Sigmoid colon (tissue), 7 donors: ENCODE data around the gene HK3. TPM values are rescaled to one million over a fixed set of nuclear protein-coding genes. Genes with fewer than 3 reads are reported as not detected.

Experiments
- DNase-seq: peaks from one replicate; pipeline ENCODE4 v3.0.0-alpha.2; 2019
- H3K27ac ChIP-seq, 4 donors: fragments of 200-600 bp; sonication (generic); one replicate each; pipeline ENCODE4 v1.5.1; 2016 to 2019; ENCODE audit warnings: mild to moderate bottlenecking in 1 of 4
- H3K27me3 ChIP-seq, 3 donors: fragments of 200-600 bp; sonication (generic); one replicate each; pipeline ENCODE4 v1.5.1; 2019; ENCODE audit warnings: mild to moderate bottlenecking in 1 of 3
- H3K36me3 ChIP-seq, 4 donors: fragments of 200-600 bp; sonication (generic); one replicate each; pipeline ENCODE4 v1.5.1; 2016 to 2019
- H3K4me1 ChIP-seq, 4 donors: fragments of 200-600 bp; sonication (generic); one replicate each; pipeline ENCODE4 v1.5.1; 2017 to 2019
- H3K4me3 ChIP-seq, 4 donors: fragments of 200-600 bp; sonication (generic); one replicate each; pipeline ENCODE4 v1.5.1; 2017 to 2019; ENCODE audit warnings: mild to moderate bottlenecking in 2 of 4, moderate library complexity in 1 of 4
- H3K9me3 ChIP-seq, 4 donors: fragments of 200-600 bp in 3 of 4; sonication (generic) in 3 of 4; one replicate each; pipeline versions ENCODE4 v1.5.1 to v1.6.1; 2013 to 2019
- CTCF ChIP-seq, 4 experiments: fragments of 450-650 bp in 3 of 4; fragments of 200-600 bp in 1 of 4; IDR thresholded peaks; one replicate each; pipeline ENCODE4 v1.5.1; 2016 to 2019; ENCODE audit warnings: antibody characterized with exemption in 4 of 4, mild to moderate bottlenecking in 3 of 4, moderate library complexity in 2 of 4
- EP300 ChIP-seq, 4 donors: sonication (generic); formaldehyde crosslinking; IDR thresholded peaks; one replicate each; pipeline ENCODE4 v1.6.1; 2017; ENCODE audit warnings: antibody characterized with exemption in 4 of 4
- POLR2A ChIP-seq, 2 donors: fragments of 450-650 bp; IDR thresholded peaks; one replicate each; pipeline ENCODE4 v1.6.1; 2016; ENCODE audit warnings: antibody characterized with exemption in 2 of 2, mild to moderate bottlenecking in 2 of 2, moderate library complexity in 2 of 2
- POLR2AphosphoS5 ChIP-seq, 4 donors: sonication (generic); formaldehyde crosslinking; IDR thresholded peaks; one replicate each; pipeline ENCODE4 v1.6.1; 2017; ENCODE audit warnings: antibody characterized with exemption in 4 of 4
- WGBS, 2 donors: extraction: QIAGEN DNeasy Blood & Tissue Kit; methylation state at CpG; one replicate each; pipeline ENCODE4 v1.1.7; 2013; 5-methylcytosine and 5-hydroxymethylcytosine counted together
- intact Hi-C: fragments of 100-400 bp; cut with DNase I; formaldehyde crosslinking; loops from one replicate; pipeline ENCODE4 v1.15.1; 2023
- polyA plus RNA-seq, 3 donors: library from polyadenylated mRNA; stranded (reverse); fragments of 200-250 nt; gene quantifications; one replicate each; pipeline ENCODE4 v1.2.3, GENCODE V29; 2013
- total RNA-seq, 4 donors: library from RNA; depleted of rRNA; stranded (reverse); fragments of >200 nt; gene quantifications; one replicate each; pipeline ENCODE4 v1.1.0, GENCODE V29; 2016
- donor health status: healthy with polysubstance abuse.
- donor health status: Bipolar disorder and iron deficiency.
- donor health status: healthy.

Gene HK3
- total and polyA plus RNA-seq, 7 donors: 1.8 to 12.8 (median 8.6) TPM

- TF ChIP-seq POLR2A (IDR thresholded peaks at IDR 0.05): no peak
- TF ChIP-seq EP300 (IDR thresholded peaks at IDR 0.05): no peak
- DNase-seq: no peak
- no peak overlapping the region for H3K4me3 ChIP-seq
- 49 to 64% methylated on average over 6 of the region's 6 CpGs for WGBS, 2 donors
- H3K27me3 ChIP-seq: peaks cover 0 to 7% (median 0%) of the 10 kb centered on the region in 3 donors
- H3K9me3 ChIP-seq: no peaks in the 10 kb centered on the region
- intact Hi-C loops: no loop called here
- no peaks in the 10 kb centered on the region for H3K4me1 ChIP-seq
- H3K36me3 ChIP-seq: no peaks in the 10 kb centered on the region
- H3K27ac ChIP-seq: no peak overlapping the region
These were observed 16.6 kb downstream of the HK3 start for GRCh38 chr5:176882567-176882903.

GRCh38 chr5:176881816-176882566, 17.2 kb downstream of the HK3 start:
- Histone ChIP-seq H3K27ac (no peak overlapping the region), H3K4me3 (no peak overlapping the region), H3K36me3 (no peaks in the 10 kb centered on the region), H3K9me3 (no peaks in the 10 kb centered on the region), H3K27me3 (peaks cover 0 to 13% (median 0%) of the 10 kb centered on the region in 3 donors), H3K4me1 (no peaks in the 10 kb centered on the region)
- no peak for TF ChIP-seq CTCF (IDR thresholded peaks at IDR 0.05)
- TF ChIP-seq EP300 (IDR thresholded peaks at IDR 0.05): no peak
- TF ChIP-seq POLR2AphosphoS5 (IDR thresholded peaks at IDR 0.05): no peak
- no peak for TF ChIP-seq POLR2A (IDR thresholded peaks at IDR 0.05)
- WGBS, 2 donors: 82 to 89% methylated on average over 25 of the region's 25 CpGs
- DNase-seq: no peak
- intact Hi-C loops: no loop called here

- Histone ChIP-seq H3K27ac (no peak overlapping the region), H3K4me3 (no peak overlapping the region), H3K9me3 (no peaks in the 10 kb centered on the region), H3K27me3 (peaks cover 0 to 21% (median 0%) of the 10 kb centered on the region in 3 donors), H3K4me1 (no peaks in the 10 kb centered on the region), H3K36me3 (no peaks in the 10 kb centered on the region)
- no peak for DNase-seq
- TF ChIP-seq POLR2AphosphoS5 (IDR thresholded peaks at IDR 0.05) (no peak), EP300 (IDR thresholded peaks at IDR 0.05) (no peak), CTCF (IDR thresholded peaks at IDR 0.05) (no peak), POLR2A (IDR thresholded peaks at IDR 0.05) (no peak)
- 84 to 88% methylated on average over 28 of the region's 28 CpGs for WGBS, 2 donors
- intact Hi-C loops: no loop called here
These were observed 18.0 kb downstream of the HK3 start for GRCh38 chr5:176881021-176881749.

GRCh38 chr5:176880366-176881020, 18.7 kb downstream of the HK3 start:
- H3K36me3 ChIP-seq: no peaks in the 10 kb centered on the region
- WGBS, 2 donors: 67 to 83% methylated on average over 26 of the region's 26 CpGs

More at GRCh38 chr5:176880366-176881020, 18.7 kb downstream of the HK3 start:
- no peaks in the 10 kb centered on the region for H3K9me3 ChIP-seq
- no peak overlapping the region for H3K27ac ChIP-seq
- intact Hi-C loops: no loop called here
- TF ChIP-seq CTCF (IDR thresholded peaks at IDR 0.05) (no peak), POLR2A (IDR thresholded peaks at IDR 0.05) (no peak), POLR2AphosphoS5 (IDR thresholded peaks at IDR 0.05) (no peak), EP300 (IDR thresholded peaks at IDR 0.05) (no peak)
- H3K4me3 ChIP-seq: no peak overlapping the region
- H3K27me3 ChIP-seq: peaks cover 0 to 28% (median 0%) of the 10 kb centered on the region in 3 donors
- no peak for DNase-seq
- no peaks in the 10 kb centered on the region for H3K4me1 ChIP-seq
